Naive B cell (primary cell): ENCODE results near the gene SETX. TPM values are rescaled to one million over a fixed set of nuclear protein-coding genes. Genes with fewer than 3 reads are reported as not detected.
"Not testable (repeated sequence)": the region's sequence is repeated elsewhere in the genome, so short reads cannot be mapped to it uniquely, and the experiment has no call there.

ENCODE experiments used
- ATAC-seq, 2 donors: fragments of 150-1000 bp; cut with Tn5 transposase; 2 replicates each; pipeline ENCODE4 v1.10.0; 2021; ENCODE audit warnings: low read depth in 2 of 2, mild to moderate bottlenecking in 2 of 2, moderate library complexity in 2 of 2
- DNase-seq: peaks from one replicate; pipeline ENCODE4 v3.0.0; 2022
- H3K27ac Mint-ChIP-seq, 6 donors: one replicate each; pipeline ENCODE4 v1.8.0; 2020 to 2022; ENCODE audit warnings: mild to moderate bottlenecking in 6 of 6, mixed read lengths in 6 of 6, moderate library complexity in 5 of 6, inconsistent platforms in 2 of 6
- H3K27me3 Mint-ChIP-seq, 3 donors: one replicate each; pipeline ENCODE4 v1.8.0; 2021 to 2022; ENCODE audit warnings: mixed read lengths in 3 of 3, mild to moderate bottlenecking in 1 of 3
- H3K36me3 Mint-ChIP-seq, 2 donors: one replicate each; pipeline ENCODE4 v1.8.0; 2020 to 2022; ENCODE audit warnings: mixed read lengths in 2 of 2, inconsistent platforms in 1 of 2, mild to moderate bottlenecking in 1 of 2
- H3K4me1 Mint-ChIP-seq, 3 donors: one replicate each; pipeline ENCODE4 v1.8.0; 2020 to 2022; ENCODE audit warnings: mixed read lengths in 3 of 3, inconsistent platforms in 1 of 3, mild to moderate bottlenecking in 1 of 3, moderate library complexity in 1 of 3
- H3K4me3 Mint-ChIP-seq, 8 donors: one replicate each; pipeline ENCODE4 v1.8.0; 2020 to 2022; ENCODE audit warnings: mild to moderate bottlenecking in 8 of 8, mixed read lengths in 8 of 8, moderate library complexity in 8 of 8, inconsistent platforms in 2 of 8
- H3K9me3 Mint-ChIP-seq, 7 donors: one replicate each; pipeline ENCODE4 v1.8.0; 2020 to 2022; ENCODE audit warnings: mixed read lengths in 7 of 7, mild to moderate bottlenecking in 5 of 7, inconsistent platforms in 2 of 7, moderate library complexity in 1 of 7
- polyA plus RNA-seq, 6 donors: library from polyadenylated mRNA; unstranded; fragments of 300-500 nt; fragmentation: Illumina TruSeq; gene quantifications; one replicate each; pipeline ENCODE4 v1.2.3, GENCODE V29; 2021; ENCODE audit warnings: low read depth in 6 of 6

The SETX gene
- polyA plus RNA-seq, 6 donors from 2014 or later = 12.7 to 70.1 (median 46.5) TPM

DNA sequence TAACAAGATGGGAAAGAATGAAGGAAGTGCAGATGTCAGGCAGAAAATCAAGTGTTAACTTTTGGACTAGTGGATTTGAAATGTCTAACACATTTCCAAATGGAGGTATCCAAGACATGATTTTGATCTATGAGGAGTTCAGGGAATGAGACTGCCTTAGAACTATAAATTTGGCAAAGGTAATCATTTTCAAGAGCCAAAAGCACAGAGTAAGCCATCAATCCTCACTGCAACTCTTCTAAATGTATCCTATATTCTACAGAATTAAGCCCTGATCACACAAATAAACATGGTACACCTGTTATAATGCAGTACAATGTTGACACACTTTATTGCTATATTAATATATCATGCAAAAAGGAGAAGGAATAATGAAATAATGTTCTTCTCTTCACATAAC is 55.6 kb downstream of the SETX start:
- Mint-ChIP-seq H3K9me3 (no peaks in the 10 kb centered on the region), H3K36me3 (peaks cover 24 to 32% of the 10 kb centered on the region in 2 donors), H3K4me1 (peaks cover 3 to 12% (median 7%) of the 10 kb centered on the region in 3 donors), H3K27ac (peak overlapping the region in 3 of 6 donors; percentile 19 to 57 (median 22)), H3K4me3 (no peak overlapping the region), H3K27me3 (no peaks in the 10 kb centered on the region)
- DNase-seq (no peak), ATAC-seq (no peak)

DNA sequence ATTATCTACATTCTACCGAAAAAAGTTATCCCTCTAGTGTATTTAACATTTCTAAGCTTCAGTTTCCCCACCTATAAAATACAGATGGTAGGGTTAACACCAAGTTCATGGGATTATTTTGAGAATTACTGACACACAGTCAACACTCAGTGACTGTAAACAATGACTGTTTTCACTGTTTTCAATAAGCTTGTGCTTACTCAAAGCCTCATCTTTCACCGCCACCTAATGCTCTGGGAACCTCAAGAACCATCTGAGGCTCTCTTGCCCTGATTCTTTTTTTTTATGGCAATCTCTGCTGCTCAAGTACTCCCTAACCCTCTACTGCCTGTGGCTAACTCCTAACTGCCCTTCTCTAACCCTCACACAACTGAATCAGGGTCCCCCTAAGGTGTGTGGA is 59.6 kb downstream of the SETX start:
- Mint-ChIP-seq H3K4me3 (no peak overlapping the region), H3K27ac (peak overlapping the region in 4 of 6 donors; percentile 6 to 80 (median 58)), H3K9me3 (no peaks in the 10 kb centered on the region), H3K36me3 (peaks cover 20 to 32% of the 10 kb centered on the region in 2 donors), H3K4me1 (peaks cover 3 to 12% (median 7%) of the 10 kb centered on the region in 3 donors), H3K27me3 (no peaks in the 10 kb centered on the region)
- no peak for ATAC-seq
- DNase-seq = no peak

DNA sequence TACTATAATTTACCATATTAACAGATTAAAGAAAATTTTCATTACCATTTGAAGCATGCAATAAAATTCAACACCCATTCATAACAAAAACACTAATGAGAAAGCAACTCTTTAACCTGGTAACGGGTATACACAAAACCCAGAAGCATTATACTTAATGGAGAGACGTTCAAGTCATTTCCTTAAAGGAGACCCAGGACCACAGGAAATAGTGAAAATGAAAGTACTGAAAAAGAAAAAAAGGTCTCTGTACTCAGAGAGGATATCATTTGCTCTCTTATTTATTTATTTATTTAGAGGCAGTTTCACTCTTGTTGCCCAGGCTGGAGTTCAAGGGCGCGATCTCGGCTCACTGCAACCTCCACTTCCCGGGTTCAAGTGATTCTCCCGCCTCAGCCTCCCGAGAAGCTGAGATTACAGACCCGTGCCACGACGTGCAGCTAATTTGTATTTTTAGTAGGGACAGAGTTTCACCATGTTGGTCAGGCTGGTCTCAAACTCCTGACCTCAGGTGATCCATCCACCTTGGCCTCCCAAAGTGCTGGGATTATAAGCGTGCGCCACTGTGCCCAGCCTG is 61.6 kb downstream of the SETX start:
- ATAC-seq (no peak), DNase-seq (no peak)
- Mint-ChIP-seq H3K4me3 (no peak overlapping the region), H3K9me3 (no peaks in the 10 kb centered on the region), H3K27me3 (no peaks in the 10 kb centered on the region), H3K27ac (peak overlapping the region in 1 of 6 donors; percentile 53), H3K4me1 (peaks cover 0 to 9% (median 7%) of the 10 kb centered on the region in 3 donors), H3K36me3 (peaks cover 8 to 21% of the 10 kb centered on the region in 2 donors)

- Mint-ChIP-seq H3K4me3 (no peak overlapping the region), H3K27ac (peak overlapping the region in 4 of 6 donors; percentile 16 to 92 (median 66)), H3K36me3 (no peaks in the 10 kb centered on the region), H3K9me3 (no peaks in the 10 kb centered on the region), H3K27me3 (no peaks in the 10 kb centered on the region), H3K4me1 (peaks cover 0 to 5% (median 3%) of the 10 kb centered on the region in 3 donors)
- DNase-seq (no peak), ATAC-seq (no peak)
Measured at GRCh38 chr9:132288966-132289365, 65.8 kb downstream of the SETX start.

- Mint-ChIP-seq H3K27ac (peak overlapping the region in 1 of 6 donors; percentile 16), H3K9me3 (no peaks in the 10 kb centered on the region), H3K4me1 (peaks cover 0 to 5% (median 3%) of the 10 kb centered on the region in 3 donors), H3K4me3 (no peak overlapping the region), H3K36me3 (no peaks in the 10 kb centered on the region), H3K27me3 (no peaks in the 10 kb centered on the region)
- ATAC-seq = no peak
- DNase-seq = no peak
Measured at GRCh38 chr9:132288361-132288760, 66.4 kb downstream of the SETX start.

DNA sequence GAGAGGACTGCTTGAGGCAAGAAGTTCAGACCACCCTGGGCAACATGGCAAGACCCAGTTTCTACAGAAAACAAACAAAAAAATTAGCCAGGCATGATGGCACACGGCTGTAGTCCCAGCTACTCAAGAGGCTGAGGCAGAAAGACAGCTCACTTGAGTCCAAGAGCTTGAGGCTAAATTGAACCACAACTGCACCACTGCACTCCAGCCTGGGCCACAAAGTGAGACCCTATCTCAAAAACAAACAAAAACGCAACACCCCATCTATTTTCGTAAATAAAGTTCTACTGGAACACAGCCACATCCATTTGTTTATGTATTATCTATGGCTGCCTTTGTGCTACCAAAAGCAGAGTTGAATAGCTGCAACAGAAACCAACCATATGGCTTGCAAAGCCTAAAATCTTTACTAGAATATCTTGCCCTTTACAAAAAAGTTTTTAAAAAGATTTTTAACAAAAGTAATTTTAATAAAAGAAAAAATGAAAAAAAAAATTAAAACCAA is 67.5 kb downstream of the SETX start:
- Mint-ChIP-seq H3K4me3 (no peak overlapping the region), H3K36me3 (peaks cover 5 to 7% of the 10 kb centered on the region in 2 donors), H3K27ac (no peak overlapping the region), H3K4me1 (peaks cover 0 to 5% (median 3%) of the 10 kb centered on the region in 3 donors), H3K27me3 (no peaks in the 10 kb centered on the region), H3K9me3 (no peaks in the 10 kb centered on the region)
- ATAC-seq (no peak), DNase-seq (no peak)

GRCh38 chr9:132283863-132284262 is 70.9 kb downstream of the SETX start:
- H3K4me3 Mint-ChIP-seq = no peak overlapping the region
- H3K4me1 Mint-ChIP-seq = peaks cover 0 to 3% (median 0%) of the 10 kb centered on the region in 3 donors
- H3K36me3 Mint-ChIP-seq = peaks cover 15 to 16% of the 10 kb centered on the region in 2 donors
- DNase-seq (no peak), ATAC-seq (no peak)
- H3K9me3 Mint-ChIP-seq = no peaks in the 10 kb centered on the region
- H3K27ac Mint-ChIP-seq = no peak overlapping the region
- no peaks in the 10 kb centered on the region for H3K27me3 Mint-ChIP-seq

DNA sequence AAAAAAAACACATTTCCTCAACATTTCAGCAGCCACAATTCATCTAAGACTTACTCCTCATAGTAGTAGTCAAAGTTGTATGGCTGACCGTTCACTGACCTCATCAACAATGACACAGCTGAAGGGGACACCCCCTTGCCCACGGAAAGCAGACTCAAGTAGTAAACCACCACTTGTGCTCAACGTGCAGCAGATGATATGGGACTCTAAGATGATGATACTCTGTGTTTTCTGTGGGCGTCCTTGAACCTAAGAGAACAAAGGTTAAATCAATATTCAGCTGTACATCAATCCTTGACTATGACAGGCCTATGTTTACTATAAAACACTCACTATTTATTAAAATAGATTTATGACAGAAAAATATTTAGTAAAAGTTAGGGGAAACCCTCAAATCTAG is 71.6 kb downstream of the SETX start:
- DNase-seq = no peak
- no peak overlapping the region for H3K27ac Mint-ChIP-seq
- H3K27me3 Mint-ChIP-seq = no peaks in the 10 kb centered on the region
- no peak for ATAC-seq
- no peak overlapping the region for H3K4me3 Mint-ChIP-seq
- peaks cover 15 to 16% of the 10 kb centered on the region in 2 donors for H3K36me3 Mint-ChIP-seq
- no peaks in the 10 kb centered on the region for H3K9me3 Mint-ChIP-seq
- peaks cover 0 to 3% (median 0%) of the 10 kb centered on the region in 3 donors for H3K4me1 Mint-ChIP-seq

DNA sequence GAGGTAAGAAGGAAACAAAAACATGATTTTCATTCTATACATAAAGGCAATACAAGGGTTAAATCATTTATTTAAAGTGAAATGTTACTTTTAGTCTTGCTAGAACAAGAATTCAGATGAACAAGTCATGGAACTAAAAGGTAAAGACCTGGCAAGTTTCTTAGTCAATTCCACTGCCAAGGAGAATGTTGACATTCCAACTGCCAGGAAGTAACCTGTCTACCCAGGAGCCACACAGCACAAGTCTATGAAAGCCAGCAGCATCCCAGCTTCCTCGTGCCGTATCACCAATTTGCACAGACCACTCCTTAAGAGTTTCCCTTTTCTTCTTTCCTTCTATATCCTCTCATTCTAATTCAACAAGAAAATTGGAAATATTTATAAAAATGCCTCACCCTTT is 79.9 kb downstream of the SETX start:
- no peak overlapping the region for H3K4me3 Mint-ChIP-seq
- no peaks in the 10 kb centered on the region for H3K9me3 Mint-ChIP-seq
- DNase-seq = no peak
- H3K27me3 Mint-ChIP-seq = no peaks in the 10 kb centered on the region
- peaks cover 14 to 23% of the 10 kb centered on the region in 2 donors for H3K36me3 Mint-ChIP-seq
- H3K27ac Mint-ChIP-seq = peak overlapping the region in 3 of 6 donors; percentile 26 to 46 (median 27)
- H3K4me1 Mint-ChIP-seq = peaks cover 0 to 6% (median 5%) of the 10 kb centered on the region in 3 donors
- no peak for ATAC-seq

DNA sequence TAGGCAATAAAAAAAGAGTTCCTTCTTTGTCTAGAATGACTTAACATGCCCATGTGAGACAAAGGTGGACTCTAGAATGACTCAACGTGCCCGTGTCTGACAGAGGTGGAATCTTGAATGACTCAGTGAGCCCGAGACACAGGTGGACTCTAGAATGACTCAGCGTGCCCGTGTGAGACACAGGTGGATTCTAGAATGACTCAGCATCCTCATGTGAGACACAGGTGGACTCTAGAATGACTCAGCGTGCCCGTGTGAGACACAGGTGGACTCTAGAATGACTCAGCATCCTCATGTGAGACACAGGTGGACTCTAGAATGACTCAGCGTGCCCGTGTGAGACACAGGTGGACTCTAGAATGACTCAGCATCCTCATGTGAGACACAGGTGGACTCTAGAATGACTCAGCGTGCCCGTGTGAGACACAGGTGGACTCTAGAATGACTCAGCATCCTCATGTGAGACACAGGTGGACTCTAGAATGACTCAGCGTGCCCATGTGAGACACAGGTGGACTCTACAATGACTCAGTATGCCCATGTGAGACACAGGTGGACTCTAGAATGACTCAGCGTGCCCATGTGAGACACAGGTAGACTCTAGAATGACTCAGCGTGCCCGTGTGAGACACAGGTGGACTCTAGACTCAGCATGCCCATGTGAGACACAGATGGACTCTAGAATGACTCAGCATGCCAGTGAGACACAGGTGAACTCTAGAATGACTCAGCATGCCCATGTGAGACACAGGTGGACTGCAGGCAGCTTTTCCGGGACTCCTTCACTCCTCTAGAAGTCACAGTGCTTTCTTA is 84.9 kb downstream of the SETX start:
- H3K27ac Mint-ChIP-seq = peak overlapping the region in 1 of 6 donors; percentile 21
- H3K4me1 Mint-ChIP-seq, ATAC-seq, DNase-seq, H3K4me3 Mint-ChIP-seq, H3K27me3 Mint-ChIP-seq, H3K9me3 Mint-ChIP-seq: not testable (repeated sequence)
- H3K36me3 Mint-ChIP-seq = peaks cover 8 to 12% of the 10 kb centered on the region in 2 donors

- no peaks in the 10 kb centered on the region for H3K27me3 Mint-ChIP-seq
- no peaks in the 10 kb centered on the region for H3K9me3 Mint-ChIP-seq
- peak; percentile 51 for DNase-seq
- H3K27ac Mint-ChIP-seq = peak overlapping the region in 4 of 6 donors; percentile 9 to 83 (median 81)
- H3K36me3 Mint-ChIP-seq = peaks cover 7 to 9% of the 10 kb centered on the region in 2 donors
- ATAC-seq = peak; percentile 69 to 88
- no peak overlapping the region for H3K4me3 Mint-ChIP-seq
- peaks cover 0 to 7% (median 4%) of the 10 kb centered on the region in 3 donors for H3K4me1 Mint-ChIP-seq
Measured at GRCh38 chr9:132268725-132269352, 85.9 kb downstream of the SETX start.

GRCh38 chr9:132267660-132268059 is 87.1 kb downstream of the SETX start:
- Mint-ChIP-seq H3K4me1 (peaks cover 2 to 7% (median 7%) of the 10 kb centered on the region in 3 donors), H3K4me3 (no peak overlapping the region), H3K9me3 (no peaks in the 10 kb centered on the region), H3K27me3 (no peaks in the 10 kb centered on the region), H3K36me3 (peaks cover 7 to 9% of the 10 kb centered on the region in 2 donors), H3K27ac (peak overlapping the region in 2 of 6 donors; percentile 39 to 53)
- DNase-seq = no peak
- no peak for ATAC-seq

DNA sequence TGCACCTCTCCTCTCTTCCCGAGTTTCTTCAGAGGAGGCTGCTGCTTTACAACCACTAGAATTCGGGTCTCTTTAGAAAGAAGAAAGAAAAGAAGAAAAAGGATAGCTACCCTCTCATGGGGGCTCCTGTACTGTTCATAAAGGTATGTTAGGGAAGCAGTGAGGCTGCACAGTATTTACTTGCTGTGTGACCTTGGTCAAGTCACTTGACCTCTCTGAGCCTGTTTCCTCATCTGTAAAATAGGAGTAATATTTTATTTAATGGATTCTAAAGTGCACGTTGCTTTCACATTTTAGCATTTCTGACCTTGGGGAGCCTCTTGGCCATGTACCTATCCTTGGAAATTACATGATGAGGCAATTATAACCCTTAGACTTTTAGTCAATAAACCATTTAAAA is 88.8 kb downstream of the SETX start:
- DNase-seq = no peak
- no peak for ATAC-seq
- Mint-ChIP-seq H3K4me3 (no peak overlapping the region), H3K9me3 (no peaks in the 10 kb centered on the region), H3K4me1 (peaks cover 6 to 15% (median 7%) of the 10 kb centered on the region in 3 donors), H3K27me3 (no peaks in the 10 kb centered on the region), H3K27ac (no peak overlapping the region), H3K36me3 (peaks cover 7 to 9% of the 10 kb centered on the region in 2 donors)
